ENCODE results near the gene POLR3K.
A peak's percentile ranks its signal among the peaks of the same experiment; 100 is the strongest.
"Not testable (repeated sequence)": the region's sequence is repeated elsewhere in the genome, so short reads cannot be mapped to it uniquely, and the experiment has no call there.

POLR3K gene

DNA sequence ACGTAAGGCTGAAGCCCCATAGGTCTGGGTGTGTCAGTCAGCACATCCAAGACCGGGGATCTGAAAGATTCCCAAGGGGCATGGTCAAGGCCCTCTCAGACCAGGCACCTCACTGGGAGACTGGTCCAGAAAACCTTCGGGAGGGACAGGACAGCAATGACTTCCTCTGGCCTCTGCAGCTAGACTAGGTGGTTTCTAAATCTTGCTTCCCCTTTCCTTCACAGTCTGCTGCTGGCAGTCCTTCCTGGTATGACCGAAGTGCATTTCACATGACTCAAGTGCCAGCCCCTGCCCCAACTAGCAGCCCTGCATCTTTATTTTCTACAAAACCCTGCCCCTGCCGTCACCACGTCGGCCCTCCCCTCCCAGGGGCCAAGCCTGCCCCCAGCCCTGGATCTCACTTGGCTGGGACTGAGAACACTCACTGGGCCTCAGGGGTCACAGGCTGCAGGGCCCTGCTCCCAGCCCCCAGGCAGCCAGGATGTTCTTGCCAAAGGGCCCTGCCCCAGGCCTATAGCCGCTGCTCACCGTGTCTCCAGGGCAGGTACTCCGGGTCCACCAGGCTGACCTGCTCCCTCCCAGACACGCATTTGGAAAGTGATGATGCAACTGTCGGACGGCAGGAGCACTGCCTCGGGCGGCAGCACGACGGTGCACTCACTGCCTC lies 18.3 kb downstream of the POLR3K start:
- Histone ChIP-seq H3K9me3 (ENCODE audit: severe bottlenecking) (no peaks in the 10 kb centered on the region), H3K36me3 (0 out of 2 replicates have a peak, but pooled peaks cover 4% of the 10 kb centered on the region), H3K4me3 (ENCODE audit: low read depth, low read length) (no peak overlapping the region), H3K27ac (no peak overlapping the region; the same call in 1 of the 2 replicates), H3K27me3 (ENCODE audit: insufficient read depth, low read depth, severe bottlenecking) (no peaks in the 10 kb centered on the region)
- TF ChIP-seq, protein P1, sequence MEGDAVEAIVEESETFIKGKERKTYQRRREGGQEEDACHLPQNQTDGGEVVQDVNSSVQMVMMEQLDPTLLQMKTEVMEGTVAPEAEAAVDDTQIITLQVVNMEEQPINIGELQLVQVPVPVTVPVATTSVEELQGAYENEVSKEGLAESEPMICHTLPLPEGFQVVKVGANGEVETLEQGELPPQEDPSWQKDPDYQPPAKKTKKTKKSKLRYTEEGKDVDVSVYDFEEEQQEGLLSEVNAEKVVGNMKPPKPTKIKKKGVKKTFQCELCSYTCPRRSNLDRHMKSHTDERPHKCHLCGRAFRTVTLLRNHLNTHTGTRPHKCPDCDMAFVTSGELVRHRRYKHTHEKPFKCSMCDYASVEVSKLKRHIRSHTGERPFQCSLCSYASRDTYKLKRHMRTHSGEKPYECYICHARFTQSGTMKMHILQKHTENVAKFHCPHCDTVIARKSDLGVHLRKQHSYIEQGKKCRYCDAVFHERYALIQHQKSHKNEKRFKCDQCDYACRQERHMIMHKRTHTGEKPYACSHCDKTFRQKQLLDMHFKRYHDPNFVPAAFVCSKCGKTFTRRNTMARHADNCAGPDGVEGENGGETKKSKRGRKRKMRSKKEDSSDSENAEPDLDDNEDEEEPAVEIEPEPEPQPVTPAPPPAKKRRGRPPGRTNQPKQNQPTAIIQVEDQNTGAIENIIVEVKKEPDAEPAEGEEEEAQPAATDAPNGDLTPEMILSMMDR (IDR thresholded peaks at IDR 0.05; ENCODE audit: low read depth, low read length): no peak
- no peak for DNase-seq

DNA sequence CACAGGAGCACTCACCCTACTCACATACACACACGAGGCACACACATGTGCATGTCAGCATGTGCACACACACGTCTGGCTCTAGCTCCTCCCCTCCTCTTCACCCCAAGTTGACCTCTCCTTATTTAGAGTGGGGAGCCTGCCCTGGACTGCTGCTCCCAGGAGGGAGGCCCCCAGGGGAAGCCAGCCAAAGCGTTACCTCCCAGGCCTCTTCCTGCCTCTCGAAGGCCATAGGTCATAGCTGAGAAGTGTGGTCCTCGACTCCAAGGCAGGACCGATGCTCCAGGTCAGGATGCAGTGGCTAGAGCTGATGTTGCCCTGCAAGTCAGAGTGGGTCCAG lies 18.8 kb downstream of the POLR3K start:
- TF ChIP-seq, protein P1 (IDR thresholded peaks at IDR 0.05; ENCODE audit: low read depth, low read length): no peak
- no peaks in the 10 kb centered on the region for H3K9me3 ChIP-seq (ENCODE audit: severe bottlenecking)
- peak overlapping the region; percentile 62 for H3K27ac ChIP-seq
- H3K36me3 ChIP-seq: 0 out of 2 replicates have a peak, but pooled peaks cover 4% of the 10 kb centered on the region
- no peak for DNase-seq
- H3K27me3 ChIP-seq (ENCODE audit: insufficient read depth, low read depth, severe bottlenecking): no peaks in the 10 kb centered on the region
- H3K4me3 ChIP-seq (ENCODE audit: low read depth, low read length): no peak overlapping the region

GRCh38 chr16:33877-34647 lies 19.3 kb downstream of the POLR3K start:
- H3K27me3 ChIP-seq (ENCODE audit: insufficient read depth, low read depth, severe bottlenecking): no peaks in the 10 kb centered on the region
- 0 out of 2 replicates have a peak, but pooled peaks cover 4% of the 10 kb centered on the region for H3K36me3 ChIP-seq
- peak overlapping the region; percentile 62 for H3K27ac ChIP-seq
- no peak overlapping the region for H3K4me3 ChIP-seq (ENCODE audit: low read depth, low read length)
- TF ChIP-seq, protein P1 (IDR thresholded peaks at IDR 0.05; ENCODE audit: low read depth, low read length): no peak
- DNase-seq: peak; percentile 79
- H3K9me3 ChIP-seq (ENCODE audit: severe bottlenecking): no peaks in the 10 kb centered on the region

DNA sequence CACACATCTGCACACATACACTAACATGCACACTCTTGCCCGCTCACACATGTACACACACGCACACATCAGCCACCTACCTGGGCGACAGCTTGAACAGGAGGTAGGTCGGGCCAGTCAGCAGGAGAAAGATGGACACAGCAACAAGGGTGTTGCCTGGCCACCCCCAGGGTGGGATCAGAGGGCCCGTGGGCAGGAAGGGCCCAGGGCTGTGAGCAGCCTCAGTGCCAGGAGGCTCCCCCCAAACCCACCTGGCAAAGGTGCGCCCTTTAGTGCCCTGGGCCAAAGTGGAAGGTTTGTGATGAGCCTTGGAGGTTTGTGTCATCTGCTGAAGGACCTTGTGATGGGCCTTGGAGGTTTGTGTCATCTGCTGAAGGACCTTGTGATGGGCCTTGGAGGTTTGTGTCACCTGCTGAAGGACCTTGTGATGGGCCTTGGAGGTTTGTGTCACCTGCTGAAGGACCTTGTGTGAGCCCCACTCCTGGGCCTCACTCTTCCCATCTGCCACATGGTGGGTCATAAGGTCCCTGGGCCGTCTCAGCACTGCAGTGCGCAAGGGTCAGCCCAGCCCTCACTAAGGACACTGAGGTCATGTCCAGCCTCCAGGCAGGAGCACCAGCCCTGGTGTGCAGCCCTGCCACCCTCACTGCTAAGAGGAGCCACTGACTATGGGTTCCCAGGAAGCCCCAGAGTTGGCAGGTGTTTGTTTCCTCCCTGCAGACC lies 20.1 kb downstream of the POLR3K start:
- H3K4me3 ChIP-seq (ENCODE audit: low read depth, low read length); DNase-seq; H3K9me3 ChIP-seq (ENCODE audit: severe bottlenecking); H3K36me3 ChIP-seq; H3K27me3 ChIP-seq (ENCODE audit: insufficient read depth, low read depth, severe bottlenecking): not testable (repeated sequence)
- peak overlapping the region; percentile 62 for H3K27ac ChIP-seq

DNA sequence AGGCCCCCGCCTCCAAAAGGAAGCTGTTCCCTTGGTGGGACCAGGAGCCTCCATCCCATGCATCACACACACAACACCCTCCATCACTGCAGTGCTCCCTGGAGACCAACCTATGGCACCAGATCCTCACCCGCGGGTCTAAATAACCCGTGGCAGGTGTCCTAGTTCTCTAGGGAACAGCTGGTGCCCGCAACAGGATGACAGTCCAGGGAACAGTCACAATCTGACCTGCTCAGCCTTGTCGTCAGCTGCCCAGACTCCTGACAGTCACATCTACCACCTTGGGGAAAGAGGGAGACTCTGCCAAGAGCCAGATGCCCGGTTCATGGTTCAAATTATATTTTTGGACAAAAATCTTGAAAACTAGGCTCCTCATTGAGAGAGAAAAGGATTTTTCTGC lies 22.8 kb downstream of the POLR3K start:
- not testable (repeated sequence) for H3K4me3 ChIP-seq (ENCODE audit: low read depth, low read length); H3K27ac ChIP-seq; H3K27me3 ChIP-seq (ENCODE audit: insufficient read depth, low read depth, severe bottlenecking); DNase-seq; H3K36me3 ChIP-seq; H3K9me3 ChIP-seq (ENCODE audit: severe bottlenecking)

DNA sequence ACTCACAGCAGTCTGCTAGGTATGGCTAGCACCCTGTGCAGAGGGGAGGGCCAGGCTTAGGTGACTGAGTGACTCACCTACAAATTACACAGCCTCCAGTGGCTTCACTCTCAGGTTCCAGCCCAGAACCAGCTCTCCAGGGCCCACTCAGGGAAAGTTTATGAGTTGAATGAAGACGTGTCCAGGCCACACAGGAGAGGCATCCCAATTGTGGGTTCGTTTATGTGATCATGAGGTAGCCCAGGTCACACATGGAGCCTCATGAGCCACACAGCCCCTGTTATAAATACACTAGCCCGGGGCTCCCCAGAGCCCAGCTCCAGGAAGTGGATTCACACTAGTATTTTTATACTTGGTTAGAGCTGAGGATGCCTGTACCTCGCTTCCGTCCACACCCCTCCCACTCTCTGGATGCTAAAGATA lies 27.5 kb downstream of the POLR3K start:
- not testable (repeated sequence) for DNase-seq; H3K4me3 ChIP-seq (ENCODE audit: low read depth, low read length); H3K27me3 ChIP-seq (ENCODE audit: insufficient read depth, low read depth, severe bottlenecking); H3K36me3 ChIP-seq; H3K9me3 ChIP-seq (ENCODE audit: severe bottlenecking); H3K27ac ChIP-seq

- not testable (repeated sequence) for DNase-seq; H3K9me3 ChIP-seq (ENCODE audit: severe bottlenecking)
These were observed 29.3 kb downstream of the POLR3K start for GRCh38 chr16:24151-24550.

GRCh38 chr16:20886-21285 lies 32.5 kb downstream of the POLR3K start:
- not testable (repeated sequence) for DNase-seq; H3K36me3 ChIP-seq; H3K27me3 ChIP-seq (ENCODE audit: insufficient read depth, low read depth, severe bottlenecking)

More at GRCh38 chr16:24151-24550, 29.3 kb downstream of the POLR3K start:
- H3K4me3 ChIP-seq (ENCODE audit: low read depth, low read length); H3K36me3 ChIP-seq; H3K27ac ChIP-seq; H3K27me3 ChIP-seq (ENCODE audit: insufficient read depth, low read depth, severe bottlenecking): not testable (repeated sequence)

DNA sequence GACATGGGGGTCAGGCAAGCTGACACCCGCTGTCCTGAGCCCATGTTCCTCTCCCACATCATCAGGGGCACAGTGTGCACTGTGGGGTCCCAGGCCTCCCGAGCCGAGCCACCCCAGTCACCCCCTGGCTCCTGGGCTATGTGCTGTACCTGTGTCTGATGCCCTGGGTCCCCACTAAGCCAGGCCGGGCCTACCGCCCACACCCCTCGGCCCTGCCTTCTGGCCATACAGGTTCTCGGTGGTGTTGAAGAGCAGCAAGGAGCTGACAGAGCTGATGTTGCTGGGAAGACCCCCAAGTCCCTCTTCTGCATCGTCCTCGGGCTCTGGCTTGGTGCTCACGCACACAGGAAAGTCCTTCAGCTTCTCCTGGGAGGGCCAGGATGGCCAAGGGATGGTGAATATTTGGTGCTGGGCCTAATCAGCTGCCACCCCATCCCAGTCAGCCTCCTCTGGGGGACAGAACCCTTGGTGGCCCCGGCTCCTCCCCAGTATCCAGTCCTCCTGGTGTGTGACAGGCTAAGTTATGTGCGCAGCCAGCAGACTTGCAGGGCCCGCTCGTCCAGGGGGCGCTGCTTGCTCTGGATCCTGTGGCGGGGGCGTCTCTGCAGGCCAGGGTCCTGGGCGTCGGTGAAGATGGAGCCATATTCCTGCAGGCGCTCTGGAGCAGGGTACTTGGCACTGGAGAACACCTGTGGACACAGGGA lies 36.2 kb downstream of the POLR3K start:
- not testable (repeated sequence) for H3K27ac ChIP-seq; H3K36me3 ChIP-seq; DNase-seq; H3K4me3 ChIP-seq (ENCODE audit: low read depth, low read length); H3K9me3 ChIP-seq (ENCODE audit: severe bottlenecking); H3K27me3 ChIP-seq (ENCODE audit: insufficient read depth, low read depth, severe bottlenecking)

More at GRCh38 chr16:20886-21285, 32.5 kb downstream of the POLR3K start:
- not testable (repeated sequence) for H3K9me3 ChIP-seq (ENCODE audit: severe bottlenecking); H3K27ac ChIP-seq; H3K4me3 ChIP-seq (ENCODE audit: low read depth, low read length)

Measured in WERI-Rb-1 (cell line).